NCI-H510A treated with DMSO at 0.1 percent for 48 hours (cell line): ENCODE measurements around the gene GLOD5.
A peak's percentile ranks its signal among the peaks of the same experiment; 100 is the strongest.

Experiments used
- DNase-seq: peaks from one replicate; lab custom pipeline; 2025; lab: John Stamatoyannopoulos, UW

The GLOD5 gene

GRCh38 chrX:48761674-48762471 lies at the start of gene GLOD5:
TSS of gene GLOD5 (plus strand) at chrX:48761747. CDS start at chrX:48761791, 44 bp downstream.
- peak; percentile 28 for DNase-seq

- no peak for DNase-seq
Observed at GRCh38 chrX:48711929-48712505, 49.5 kb upstream of the GLOD5 start.

DNA sequence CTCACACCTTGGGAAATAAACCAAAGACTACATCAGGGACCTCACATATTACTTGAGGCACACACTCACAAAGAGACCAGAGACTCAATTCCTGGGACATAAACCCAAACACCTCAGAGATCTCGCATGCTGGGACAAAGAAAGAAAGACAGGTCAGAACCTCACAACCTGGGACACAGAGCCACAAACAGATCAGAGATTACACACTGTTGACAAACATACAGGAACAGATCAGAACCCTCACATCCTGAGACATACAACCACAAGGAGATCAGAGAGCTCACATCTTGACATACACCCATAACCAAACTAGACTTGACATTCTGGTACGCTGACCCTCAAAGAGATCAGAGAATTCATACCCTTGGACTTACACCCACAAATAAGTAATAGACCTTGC lies 47.7 kb upstream of the GLOD5 start:
- DNase-seq, result no peak

- DNase-seq, result no peak
Observed at GRCh38 chrX:48714573-48714972, 47.0 kb upstream of the GLOD5 start.

- DNase-seq, result no peak
Observed at GRCh38 chrX:48715072-48715471, 46.5 kb upstream of the GLOD5 start.

DNA sequence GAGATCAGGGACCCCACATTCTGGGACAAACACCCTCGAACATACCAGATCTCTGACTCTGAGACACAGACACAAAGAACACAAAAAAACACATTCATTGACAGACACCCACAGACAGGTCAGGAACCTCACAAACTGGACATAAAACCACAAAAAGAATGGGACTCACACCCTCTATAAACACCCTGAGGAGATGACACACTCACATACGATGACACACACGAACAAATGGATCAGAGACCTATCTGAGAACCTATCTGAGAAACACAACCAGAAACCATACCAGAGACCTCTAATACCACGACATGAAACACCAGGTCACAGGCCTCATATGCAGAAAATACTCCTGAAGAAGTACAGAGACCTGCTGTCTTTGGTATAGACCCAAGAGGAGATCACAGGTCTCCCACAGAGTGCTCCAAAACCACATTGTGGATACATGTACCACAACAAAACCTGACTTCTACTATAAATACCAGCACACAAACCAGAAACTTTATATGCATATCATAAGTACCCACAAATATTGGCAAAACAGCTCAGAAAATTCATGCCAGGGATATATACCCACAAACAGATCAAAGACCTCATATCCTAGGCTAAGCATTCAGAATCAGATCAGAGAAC lies 45.6 kb upstream of the GLOD5 start:
- DNase-seq, result no peak

- no peak for DNase-seq
Observed at GRCh38 chrX:48719958-48720357, 41.6 kb upstream of the GLOD5 start.

DNA sequence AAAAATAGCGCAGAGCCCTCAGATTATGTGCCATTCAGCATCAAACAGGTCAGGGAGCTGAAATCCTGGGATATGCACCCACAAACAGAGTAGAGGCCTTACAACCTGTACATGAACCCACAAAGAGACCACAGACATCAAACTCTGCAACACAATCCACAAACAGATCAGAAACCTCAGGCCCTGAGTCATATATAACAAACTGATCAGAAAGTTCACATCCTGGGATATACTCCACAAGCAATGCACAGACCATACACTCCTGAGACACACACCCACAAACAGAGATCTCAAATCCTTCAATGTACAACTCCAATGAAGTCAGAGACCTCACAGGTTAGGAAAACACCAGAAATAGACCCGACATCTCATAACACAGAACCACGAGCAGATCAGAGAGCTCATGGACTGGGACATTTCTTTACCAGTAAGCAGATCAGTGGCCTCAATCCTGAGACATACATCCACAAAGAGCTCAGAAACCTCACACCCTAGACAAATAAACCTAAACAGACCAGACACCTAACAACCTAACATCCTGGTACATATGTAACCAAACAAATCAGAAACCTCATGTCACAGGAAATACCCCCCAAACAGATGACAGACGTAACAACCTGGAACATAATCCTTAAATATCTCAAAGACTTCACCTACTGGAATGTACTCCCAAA lies 40.8 kb upstream of the GLOD5 start:
- DNase-seq, result no peak

DNA sequence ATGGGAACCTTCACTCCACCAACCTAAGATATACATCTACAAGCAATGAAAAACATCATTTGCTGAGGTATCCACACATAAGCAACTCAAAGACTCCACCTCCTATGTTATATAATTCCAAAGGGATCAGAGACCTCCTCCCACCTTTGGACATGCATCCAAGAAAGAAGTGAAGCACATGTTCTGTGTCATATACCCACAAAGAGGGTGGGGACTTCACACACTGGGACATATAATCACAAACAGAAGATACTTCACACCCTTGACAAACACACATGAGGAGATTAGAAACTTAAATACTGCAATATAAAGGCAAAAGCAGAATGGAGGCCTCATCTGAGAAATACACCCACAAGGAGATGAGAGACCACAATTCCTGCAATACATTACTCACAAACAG lies 39.6 kb upstream of the GLOD5 start:
- DNase-seq, result no peak

DNA sequence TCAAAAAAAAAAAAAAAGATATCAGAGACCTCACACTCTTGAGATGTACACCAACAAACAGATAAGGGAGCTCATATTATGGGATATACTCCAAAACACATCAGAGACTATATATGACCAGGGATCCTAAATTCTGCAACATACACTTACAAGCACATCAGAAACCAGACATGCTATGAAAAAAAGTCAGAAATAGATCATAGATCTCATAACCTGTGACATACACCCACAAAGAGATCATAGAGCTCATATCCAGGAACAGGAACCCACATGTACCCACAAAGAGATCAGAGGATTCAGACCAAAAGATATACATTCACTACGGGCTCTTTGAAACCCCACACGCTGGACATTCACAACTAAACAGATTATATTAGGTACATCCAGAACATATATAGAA lies 35.0 kb upstream of the GLOD5 start:
- DNase-seq, result no peak

DNA sequence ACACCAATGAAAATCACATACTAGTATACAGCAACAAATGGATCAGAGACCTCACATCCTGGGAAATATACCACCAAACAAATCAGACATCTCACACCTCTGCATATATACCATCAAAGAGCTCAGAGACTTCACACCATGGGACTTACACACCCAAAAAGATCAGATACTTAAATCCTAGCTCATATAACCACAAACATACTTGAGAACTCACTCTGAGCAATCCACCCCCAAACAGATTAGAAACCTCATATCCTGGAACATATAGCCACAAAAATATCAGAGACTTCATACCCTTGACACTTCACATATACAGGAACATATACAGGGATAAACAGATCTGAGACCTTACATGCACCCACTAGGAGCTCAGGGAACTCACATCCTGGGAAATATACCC lies 32.9 kb upstream of the GLOD5 start:
- DNase-seq, result no peak

DNA sequence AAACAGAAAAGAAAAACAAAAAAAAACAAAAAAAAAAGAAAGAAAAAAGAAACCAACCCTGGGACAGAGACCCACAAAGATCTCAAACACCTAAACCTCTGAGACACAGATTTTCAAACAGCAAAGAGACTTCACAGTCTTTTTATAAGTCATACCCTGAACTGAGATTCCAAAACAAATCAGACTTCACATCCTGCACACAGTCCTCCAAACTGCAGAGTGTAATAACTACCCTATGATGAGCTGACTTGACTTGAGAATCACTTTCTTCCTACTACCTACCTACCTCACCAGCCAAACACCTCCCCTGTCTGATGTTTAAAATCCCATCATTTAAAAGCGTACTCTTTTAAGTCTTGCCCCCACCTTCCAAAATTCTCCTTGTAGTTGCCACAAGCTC lies 25.2 kb upstream of the GLOD5 start:
- no peak for DNase-seq

DNA sequence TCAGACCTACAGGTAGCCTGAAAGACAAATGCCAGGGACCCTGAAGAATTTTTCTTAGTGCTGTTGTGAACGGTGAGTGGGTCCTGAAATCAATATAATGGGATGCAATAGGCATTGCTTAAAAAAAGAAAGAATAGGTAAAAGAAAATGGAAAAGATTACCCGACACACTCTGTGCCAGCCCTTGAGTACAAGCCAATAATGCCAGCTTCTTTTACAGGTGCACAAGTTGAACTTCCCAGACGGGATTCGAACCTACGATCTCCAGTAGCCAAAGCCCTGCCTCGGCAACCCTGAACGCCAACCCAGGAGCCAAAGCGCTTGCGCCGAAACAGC lies 24.7 kb upstream of the GLOD5 start:
- no peak for DNase-seq

DNA sequence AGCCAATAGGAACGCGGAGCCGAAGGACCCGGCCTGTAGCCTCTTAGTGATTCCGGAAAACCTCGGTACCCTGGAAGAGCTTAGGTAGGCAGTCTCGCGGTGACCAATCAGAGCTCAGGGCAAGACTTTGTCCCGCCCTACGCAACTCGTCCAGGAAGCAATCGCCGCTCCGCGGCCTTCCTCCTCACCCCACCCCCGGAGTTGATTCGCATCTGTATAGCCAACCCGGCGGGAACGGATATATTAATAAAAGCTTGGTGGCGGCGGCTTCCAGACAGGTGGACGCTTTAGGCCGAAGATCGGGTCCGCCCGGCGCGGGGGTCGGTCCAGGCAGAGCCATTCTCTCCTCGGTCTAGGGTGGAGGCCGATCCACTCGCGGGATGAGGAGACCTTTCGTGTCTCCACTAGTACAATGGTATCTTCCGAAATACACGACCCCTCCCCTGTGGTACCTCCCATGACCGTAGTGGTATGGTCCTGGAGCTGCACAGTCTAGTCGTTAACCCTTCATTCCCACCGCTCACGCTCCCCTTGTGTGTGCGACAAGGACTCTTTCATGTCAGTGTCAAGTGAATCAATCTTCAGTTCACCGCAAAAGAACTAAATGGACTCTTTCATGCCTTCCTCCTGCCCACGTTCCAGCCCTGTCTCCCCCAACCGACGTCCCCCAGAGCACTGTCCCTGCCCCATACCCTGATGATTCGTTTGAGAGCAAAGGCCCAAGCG lies 24.2 kb upstream of the GLOD5 start:
- peak; percentile 94 for DNase-seq

DNA sequence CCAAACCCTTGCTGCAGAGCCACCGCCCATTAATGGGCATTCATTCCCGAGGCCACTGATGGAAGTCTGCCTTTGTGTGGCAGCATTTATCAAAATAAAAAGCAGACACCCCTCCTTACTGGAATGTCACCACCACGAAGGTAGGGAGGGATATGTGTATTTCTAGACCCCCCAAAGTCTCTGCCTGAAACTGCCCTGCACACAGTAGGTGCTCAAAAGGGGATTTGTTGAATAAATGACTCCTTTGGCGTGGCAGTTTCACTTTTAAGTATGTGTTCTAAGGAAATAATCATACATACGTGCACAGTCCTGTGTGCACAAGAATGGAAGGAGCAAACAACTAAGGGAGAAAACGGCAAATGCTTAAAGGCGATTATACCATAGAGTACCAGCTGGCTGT lies 23.6 kb upstream of the GLOD5 start:
- no peak for DNase-seq

GRCh38 chrX:48741834-48742233 lies 19.7 kb upstream of the GLOD5 start:
- peak; percentile 68 for DNase-seq

DNA sequence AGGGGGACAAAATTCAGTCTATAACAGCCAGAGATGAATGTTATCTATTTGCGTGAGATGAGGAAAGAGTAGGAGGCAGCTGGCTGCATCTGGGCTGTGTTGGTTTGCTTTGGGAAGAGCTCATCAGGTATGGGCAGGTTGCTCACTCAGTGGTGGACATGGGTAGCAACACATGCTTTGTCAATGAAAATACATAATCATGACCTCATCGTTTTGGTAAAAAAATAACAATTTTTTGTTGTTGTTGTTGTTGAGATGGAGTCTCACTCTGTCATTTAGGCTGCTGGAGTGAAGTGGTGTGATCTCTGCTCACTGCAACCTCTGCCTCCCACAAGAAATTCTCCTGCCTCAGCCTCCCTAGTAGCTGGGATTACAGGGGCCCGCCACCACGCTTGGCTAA lies 16.3 kb upstream of the GLOD5 start:
- DNase-seq, result no peak

GRCh38 chrX:48747415-48748016 lies 14.0 kb upstream of the GLOD5 start:
- no peak for DNase-seq

- no peak for DNase-seq
Observed at GRCh38 chrX:48749182-48749581, 12.4 kb upstream of the GLOD5 start.

GRCh38 chrX:48751343-48751742 lies 10.2 kb upstream of the GLOD5 start:
- no peak for DNase-seq

DNA sequence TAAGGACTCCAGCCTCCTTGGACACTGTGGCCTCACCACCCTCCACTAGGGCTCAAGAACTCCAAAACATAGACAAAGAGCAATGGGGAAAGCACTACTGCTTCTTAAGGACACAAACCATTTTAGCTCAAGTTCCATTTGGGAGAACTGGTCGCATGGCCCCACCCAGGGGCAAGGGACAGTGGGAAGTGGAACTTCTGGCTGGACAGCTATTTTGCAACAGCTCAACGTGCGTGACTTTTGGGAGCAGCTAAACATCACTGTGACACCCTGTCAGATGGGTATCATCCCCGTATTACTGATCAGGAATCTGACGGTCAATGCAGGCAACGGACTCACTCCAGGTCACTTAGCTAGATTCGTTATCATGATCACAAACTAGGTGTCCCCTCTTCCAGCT lies 9.0 kb upstream of the GLOD5 start:
- no peak for DNase-seq

- DNase-seq, result no peak
Observed at GRCh38 chrX:48753708-48754228, 7.8 kb upstream of the GLOD5 start.
